Measurements from ENCODE around the gene APELA.

The APELA gene

GRCh38 chr4:164866817-164867490 lies 10.0 kb upstream of the APELA start:
- TF ChIP-seq EZH2 (IDR thresholded peaks at IDR 0.05; ENCODE audit: borderline replicate concordance, low read length) (no peak), CTCF (IDR thresholded peaks at IDR 0.05; ENCODE audit: low read length) (no peak)
- Histone ChIP-seq H3K27ac (ENCODE audit: low read depth, low read length, poor library complexity, severe bottlenecking) (no peak overlapping the region), H3F3A (ENCODE audit: insufficient read depth, low read length) (no peaks in the 10 kb centered on the region), H3K79me2 (ENCODE audit: insufficient read depth, low read length) (no peaks in the 10 kb centered on the region), H3K36me3 (ENCODE audit: insufficient read depth, low read length) (no peaks in the 10 kb centered on the region), H3K9ac (ENCODE audit: low read length) (no peak overlapping the region), H3K9me2 (ENCODE audit: low read depth, low read length) (no peaks in the 10 kb centered on the region), H3K27me3 (ENCODE audit: insufficient read depth, low read length) (no peaks in the 10 kb centered on the region), H3K4me3 (ENCODE audit: low read depth, low read length, poor library complexity, severe bottlenecking) (no peak overlapping the region), H3K4me2 (ENCODE audit: low read length) (no peak overlapping the region), H2AFZ (ENCODE audit: low read length) (no peak overlapping the region), H4K20me1 (ENCODE audit: insufficient read depth, low read length) (no peaks in the 10 kb centered on the region), H3K9me3 (ENCODE audit: low read length) (no peaks in the 10 kb centered on the region), H3K4me1 (ENCODE audit: insufficient read depth, low read length, severe bottlenecking) (no peaks in the 10 kb centered on the region)

GRCh38 chr4:164871673-164872072 lies 5.3 kb upstream of the APELA start:
- Histone ChIP-seq H3K79me2 (ENCODE audit: insufficient read depth, low read length) (no peaks in the 10 kb centered on the region), H3F3A (ENCODE audit: insufficient read depth, low read length) (no peaks in the 10 kb centered on the region), H3K9me3 (ENCODE audit: low read length) (no peaks in the 10 kb centered on the region), H3K4me3 (ENCODE audit: low read depth, low read length, poor library complexity, severe bottlenecking) (no peak overlapping the region), H3K9ac (ENCODE audit: low read length) (no peak overlapping the region), H3K27ac (ENCODE audit: low read depth, low read length, poor library complexity, severe bottlenecking) (no peak overlapping the region), H3K27me3 (ENCODE audit: insufficient read depth, low read length) (no peaks in the 10 kb centered on the region), H3K4me2 (ENCODE audit: low read length) (no peak overlapping the region), H2AFZ (ENCODE audit: low read length) (no peak overlapping the region), H3K9me2 (ENCODE audit: low read depth, low read length) (no peaks in the 10 kb centered on the region), H4K20me1 (ENCODE audit: insufficient read depth, low read length) (no peaks in the 10 kb centered on the region), H3K36me3 (ENCODE audit: insufficient read depth, low read length) (no peaks in the 10 kb centered on the region), H3K4me1 (ENCODE audit: insufficient read depth, low read length, severe bottlenecking) (no peaks in the 10 kb centered on the region)
- no peak for TF ChIP-seq EZH2 (IDR thresholded peaks at IDR 0.05; ENCODE audit: borderline replicate concordance, low read length)
- TF ChIP-seq CTCF (IDR thresholded peaks at IDR 0.05; ENCODE audit: low read length): no peak

GRCh38 chr4:164872481-164872880 lies 4.5 kb upstream of the APELA start:
- Histone ChIP-seq H3K4me2 (ENCODE audit: low read length) (no peak overlapping the region), H3K4me3 (ENCODE audit: low read depth, low read length, poor library complexity, severe bottlenecking) (no peak overlapping the region), H3K79me2 (ENCODE audit: insufficient read depth, low read length) (no peaks in the 10 kb centered on the region), H4K20me1 (ENCODE audit: insufficient read depth, low read length) (no peaks in the 10 kb centered on the region), H3K9me2 (ENCODE audit: low read depth, low read length) (no peaks in the 10 kb centered on the region), H3K4me1 (ENCODE audit: insufficient read depth, low read length, severe bottlenecking) (no peaks in the 10 kb centered on the region), H3K9me3 (ENCODE audit: low read length) (no peaks in the 10 kb centered on the region), H3K9ac (ENCODE audit: low read length) (no peak overlapping the region), H3F3A (ENCODE audit: insufficient read depth, low read length) (no peaks in the 10 kb centered on the region), H3K27ac (ENCODE audit: low read depth, low read length, poor library complexity, severe bottlenecking) (no peak overlapping the region), H3K27me3 (ENCODE audit: insufficient read depth, low read length) (no peaks in the 10 kb centered on the region), H2AFZ (ENCODE audit: low read length) (no peak overlapping the region), H3K36me3 (ENCODE audit: insufficient read depth, low read length) (no peaks in the 10 kb centered on the region)
- TF ChIP-seq CTCF (IDR thresholded peaks at IDR 0.05; ENCODE audit: low read length) (no peak), EZH2 (IDR thresholded peaks at IDR 0.05; ENCODE audit: borderline replicate concordance, low read length) (no peak)

All from OCI-LY1 (cell line).